GM12878 (cell line): Measurements from ENCODE around the gene AGAP1.

ENCODE experiments used
- BACH1 ChIP-seq: fragments of 450-650 bp; IDR thresholded peaks from 2 replicates; pipeline ENCODE4 v1.6.1; 2017; ENCODE audit warnings: mild to moderate bottlenecking, borderline replicate concordance
- BRCA1 ChIP-seq: IDR thresholded peaks from 2 replicates; pipeline ENCODE4 v1.6.1; 2011; ENCODE audit warnings: low read depth, low read length, improper control_type of control experiment
- EP300 ChIP-seq, 2 experiments: fragments of 150-350 bp in 1 of 2; IDR thresholded peaks; 2 replicates each; pipeline ENCODE4 v1.6.1; 2011 to 2012; ENCODE audit warnings: low read depth in 2 of 2, low read length in 2 of 2, borderline replicate concordance in 1 of 2, improper control_type of control experiment in 1 of 2, inconsistent platforms in 1 of 2; ENCODE audit not compliant: control insufficient read depth in 1 of 2
- POLR2A ChIP-seq: IDR thresholded peaks from 2 replicates; pipeline ENCODE4 v1.6.1; 2011; ENCODE audit warnings: low read depth, mild to moderate bottlenecking, low read length
- POLR2AphosphoS5 ChIP-seq: IDR thresholded peaks from 2 replicates; pipeline ENCODE4 v1.6.1; 2011; ENCODE audit warnings: mild to moderate bottlenecking, low read length, inconsistent platforms
- REST ChIP-seq: IDR thresholded peaks from 2 replicates; pipeline ENCODE4 v1.6.1; 2012; ENCODE audit warnings: mild to moderate bottlenecking, low read depth, low read length
- TCF7 ChIP-seq: IDR thresholded peaks from 2 replicates; pipeline ENCODE4 v1.6.1; 2014; ENCODE audit warnings: antibody characterized with exemption, borderline replicate concordance
- ZNF207 ChIP-seq: fragments of 450-650 bp; IDR thresholded peaks from 2 replicates; pipeline ENCODE4 v1.6.1; 2014; ENCODE audit warnings: antibody characterized with exemption, mild to moderate bottlenecking, borderline replicate concordance
- ZNF384 ChIP-seq: IDR thresholded peaks from 2 replicates; pipeline ENCODE4 v1.6.1; 2012; ENCODE audit warnings: low read depth, mild to moderate bottlenecking, low read length, improper control_type of control experiment, borderline replicate concordance
- ZNF622 ChIP-seq: fragments of 450-650 bp; IDR thresholded peaks from 2 replicates; pipeline ENCODE4 v1.6.1; 2017; ENCODE audit warnings: mild to moderate bottlenecking, inconsistent platforms
- ZSCAN29 ChIP-seq: fragments of 450-650 bp; IDR thresholded peaks from 2 replicates; pipeline ENCODE4 v1.6.1; 2017; ENCODE audit warnings: mild to moderate bottlenecking, moderate library complexity
- TF ChIP-seq, protein P1 (sequence below), 3 experiments: IDR thresholded peaks in 2 of 3; conservative IDR thresholded peaks in 1 of 3; 2 replicates each; pipeline ENCODE4 v1.5.1; 2011; ENCODE audit warnings: low read depth in 3 of 3, low read length in 3 of 3, mild to moderate bottlenecking in 3 of 3, control low read depth in 2 of 3, moderate library complexity in 2 of 3, inconsistent platforms in 1 of 3, mixed read lengths in 1 of 3; ENCODE audit not compliant: control insufficient read depth in 2 of 3, insufficient read depth in 1 of 3; ENCODE audit errors: extremely low read depth in 1 of 3
- TF ChIP-seq, protein P2 (sequence below): IDR thresholded peaks from 2 replicates; pipeline ENCODE4 v1.6.1; 2011; ENCODE audit warnings: low read depth, low read length, improper control_type of control experiment, borderline replicate concordance

DNA sequence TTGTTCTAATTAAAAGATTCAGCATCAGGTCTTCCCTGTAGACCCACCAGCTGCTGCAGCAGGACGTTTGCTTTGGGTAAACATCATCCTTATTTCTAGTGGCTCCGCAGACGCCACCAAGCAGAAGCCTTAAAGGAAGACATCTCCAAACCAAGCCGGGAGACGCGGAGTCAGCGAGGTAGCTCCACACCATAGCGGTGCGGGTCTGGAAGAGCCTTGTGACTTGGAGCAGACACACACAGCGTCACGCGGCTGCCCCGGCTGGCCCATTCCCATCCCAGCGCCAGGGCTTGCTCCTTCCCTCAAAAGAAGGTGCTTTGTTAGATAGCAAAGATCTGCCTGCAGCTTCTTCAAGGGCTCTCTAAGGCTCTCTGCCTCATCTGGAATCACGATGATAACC, 437.8 kb downstream of the AGAP1 start:
- no peak for TF ChIP-seq TCF7
- TF ChIP-seq, protein P1, sequence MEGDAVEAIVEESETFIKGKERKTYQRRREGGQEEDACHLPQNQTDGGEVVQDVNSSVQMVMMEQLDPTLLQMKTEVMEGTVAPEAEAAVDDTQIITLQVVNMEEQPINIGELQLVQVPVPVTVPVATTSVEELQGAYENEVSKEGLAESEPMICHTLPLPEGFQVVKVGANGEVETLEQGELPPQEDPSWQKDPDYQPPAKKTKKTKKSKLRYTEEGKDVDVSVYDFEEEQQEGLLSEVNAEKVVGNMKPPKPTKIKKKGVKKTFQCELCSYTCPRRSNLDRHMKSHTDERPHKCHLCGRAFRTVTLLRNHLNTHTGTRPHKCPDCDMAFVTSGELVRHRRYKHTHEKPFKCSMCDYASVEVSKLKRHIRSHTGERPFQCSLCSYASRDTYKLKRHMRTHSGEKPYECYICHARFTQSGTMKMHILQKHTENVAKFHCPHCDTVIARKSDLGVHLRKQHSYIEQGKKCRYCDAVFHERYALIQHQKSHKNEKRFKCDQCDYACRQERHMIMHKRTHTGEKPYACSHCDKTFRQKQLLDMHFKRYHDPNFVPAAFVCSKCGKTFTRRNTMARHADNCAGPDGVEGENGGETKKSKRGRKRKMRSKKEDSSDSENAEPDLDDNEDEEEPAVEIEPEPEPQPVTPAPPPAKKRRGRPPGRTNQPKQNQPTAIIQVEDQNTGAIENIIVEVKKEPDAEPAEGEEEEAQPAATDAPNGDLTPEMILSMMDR (IDR thresholded peaks at IDR 0.05 in 2 of 3, conservative IDR thresholded peaks at IDR 0.05 in 1 of 3; ENCODE audit: control insufficient read depth in 2 of 3, extremely low read depth in 1 of 3, insufficient read depth in 1 of 3, low read depth in 3 of 3, low read length in 3 of 3) = no peak
- no peak for TF ChIP-seq EP300 (IDR thresholded peaks at IDR 0.05; ENCODE audit: borderline replicate concordance in 1 of 2, control insufficient read depth in 1 of 2, low read depth in 2 of 2, low read length in 2 of 2)
- no peak for TF ChIP-seq POLR2AphosphoS5
- TF ChIP-seq POLR2A = no peak
- TF ChIP-seq, protein P2, sequence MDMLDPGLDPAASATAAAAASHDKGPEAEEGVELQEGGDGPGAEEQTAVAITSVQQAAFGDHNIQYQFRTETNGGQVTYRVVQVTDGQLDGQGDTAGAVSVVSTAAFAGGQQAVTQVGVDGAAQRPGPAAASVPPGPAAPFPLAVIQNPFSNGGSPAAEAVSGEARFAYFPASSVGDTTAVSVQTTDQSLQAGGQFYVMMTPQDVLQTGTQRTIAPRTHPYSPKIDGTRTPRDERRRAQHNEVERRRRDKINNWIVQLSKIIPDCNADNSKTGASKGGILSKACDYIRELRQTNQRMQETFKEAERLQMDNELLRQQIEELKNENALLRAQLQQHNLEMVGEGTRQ = no peak
- no peak for TF ChIP-seq REST
- no peak for TF ChIP-seq ZNF622
- no peak for TF ChIP-seq ZNF207
- TF ChIP-seq ZSCAN29 = no peak
- TF ChIP-seq BRCA1 = no peak
- TF ChIP-seq BACH1 = no peak
- TF ChIP-seq ZNF384 = no peak
